Breast epithelium (tissue), 4 donors: Measurements from ENCODE around the gene ATF2. TPM values are rescaled to one million over a fixed set of nuclear protein-coding genes. Genes with fewer than 3 reads are reported as not detected.

Source experiments
- DNase-seq, 2 donors: peaks; one replicate each; pipeline ENCODE4 v3.0.0-alpha.2; 2019; ENCODE audit warnings: low spot score in 2 of 2
- H3K27ac ChIP-seq, 2 donors: fragments of 200-600 bp; sonication (generic) in 1 of 2; one replicate each; pipeline ENCODE4 v1.5.1; 2016 to 2019; ENCODE audit warnings: mild to moderate bottlenecking in 1 of 2
- H3K27me3 ChIP-seq, 2 donors: fragments of 200-600 bp; sonication (generic) in 1 of 2; one replicate each; pipeline versions ENCODE4 v1.5.1 to v1.6.0; 2017 to 2019; ENCODE audit warnings: control low read depth in 1 of 2, mild to moderate bottlenecking in 1 of 2
- H3K36me3 ChIP-seq: fragments of 200-600 bp; one replicate; pipeline ENCODE4 v1.5.1; 2019
- H3K4me1 ChIP-seq, 2 donors: fragments of 200-600 bp; sonication (generic); one replicate each; pipeline ENCODE4 v1.5.1; 2016 to 2019; ENCODE audit warnings: control low read depth in 1 of 2
- H3K4me3 ChIP-seq, 3 donors: fragments of 200-600 bp; sonication (generic); 1 replicate in 2 of 3; 2 replicates in 1 of 3; pipeline ENCODE4 v1.5.1; 2016 to 2019; ENCODE audit warnings: mild to moderate bottlenecking in 3 of 3, moderate library complexity in 2 of 3
- H3K9me3 ChIP-seq, 2 donors: fragments of 200-600 bp; sonication (generic) in 1 of 2; one replicate each; pipeline ENCODE4 v1.5.1; 2016 to 2019; ENCODE audit warnings: control low read depth in 1 of 2
- POLR2A ChIP-seq: fragments of 450-650 bp; IDR thresholded peaks from one replicate; pipeline ENCODE4 v1.6.1; 2016; ENCODE audit warnings: antibody characterized with exemption, mild to moderate bottlenecking, moderate library complexity
- POLR2AphosphoS5 ChIP-seq, 3 donors: sonication (generic); formaldehyde crosslinking; IDR thresholded peaks; one replicate each; pipeline ENCODE4 v1.6.1; 2017; ENCODE audit warnings: antibody characterized with exemption in 3 of 3
- intact Hi-C: fragments of 100-400 bp; cut with DNase I; formaldehyde crosslinking; loops from one replicate; pipeline ENCODE4 v1.15.1; 2023; ENCODE audit warnings: low total_unique reads
- total RNA-seq, 3 donors: library from RNA; depleted of rRNA; stranded (reverse); fragments of >200 nt; gene quantifications; one replicate each; pipeline ENCODE4 v1.1.0, GENCODE V29; 2016
- TF ChIP-seq, protein P1 (sequence below), 3 donors: fragments of 450-650 bp; IDR thresholded peaks; one replicate each; pipeline ENCODE4 v1.5.1; 2016 to 2017; ENCODE audit warnings: antibody characterized with exemption in 3 of 3, mild to moderate bottlenecking in 3 of 3, moderate library complexity in 3 of 3

The ATF2 gene
- total RNA-seq, 3 donors from 2014 or later: 57.0 to 71.7 (median 61.0) TPM

DNA sequence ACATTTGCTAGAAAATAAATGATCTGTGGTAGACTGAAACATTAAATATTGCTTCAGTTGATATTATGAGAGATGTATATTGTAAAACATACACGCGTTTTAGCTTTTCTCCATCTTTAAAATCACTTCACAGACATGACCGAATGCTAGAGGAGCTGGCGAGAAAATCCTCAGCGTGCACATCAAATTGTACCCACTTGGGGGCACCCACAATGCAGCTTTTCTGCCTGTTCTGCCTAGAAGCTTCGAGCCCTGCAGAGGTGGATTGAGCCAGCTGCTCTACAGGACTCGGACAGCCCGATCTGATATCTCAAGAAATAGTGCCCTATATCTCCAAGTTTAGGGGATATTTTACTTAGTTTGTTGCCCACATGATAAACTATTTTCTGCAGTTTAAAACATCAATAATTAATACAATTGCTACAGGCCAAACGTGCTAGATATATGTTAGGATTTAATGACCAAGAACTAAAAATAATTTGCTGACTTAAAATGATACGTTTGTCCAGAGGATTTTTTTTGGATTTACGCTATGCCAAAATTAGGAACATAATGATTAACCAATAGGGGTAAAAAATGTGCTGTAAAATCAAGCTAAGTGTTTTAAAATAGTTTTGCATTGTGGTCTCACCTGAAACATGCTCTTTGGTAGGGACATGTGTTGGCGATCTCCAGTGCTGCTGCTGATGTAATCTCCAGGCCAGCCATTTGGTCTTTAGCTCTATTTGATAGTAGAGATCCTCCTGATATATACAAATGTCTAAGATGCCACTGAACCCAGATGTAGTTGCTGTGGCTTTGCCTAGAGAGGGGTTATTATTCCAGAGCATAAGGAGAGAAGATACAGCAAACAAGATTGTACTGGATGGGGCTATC is 35.9 kb upstream of the ATF2 start:
- Histone ChIP-seq H3K27me3 (peaks cover 0 to 4% of the 10 kb centered on the region in 2 donors), H3K4me3 (no peak overlapping the region), H3K4me1 (no peaks in the 10 kb centered on the region), H3K27ac (no peak overlapping the region), H3K36me3 (no peaks in the 10 kb centered on the region), H3K9me3 (no peaks in the 10 kb centered on the region)
- intact Hi-C loops: no loop called here
- TF ChIP-seq, protein P1, sequence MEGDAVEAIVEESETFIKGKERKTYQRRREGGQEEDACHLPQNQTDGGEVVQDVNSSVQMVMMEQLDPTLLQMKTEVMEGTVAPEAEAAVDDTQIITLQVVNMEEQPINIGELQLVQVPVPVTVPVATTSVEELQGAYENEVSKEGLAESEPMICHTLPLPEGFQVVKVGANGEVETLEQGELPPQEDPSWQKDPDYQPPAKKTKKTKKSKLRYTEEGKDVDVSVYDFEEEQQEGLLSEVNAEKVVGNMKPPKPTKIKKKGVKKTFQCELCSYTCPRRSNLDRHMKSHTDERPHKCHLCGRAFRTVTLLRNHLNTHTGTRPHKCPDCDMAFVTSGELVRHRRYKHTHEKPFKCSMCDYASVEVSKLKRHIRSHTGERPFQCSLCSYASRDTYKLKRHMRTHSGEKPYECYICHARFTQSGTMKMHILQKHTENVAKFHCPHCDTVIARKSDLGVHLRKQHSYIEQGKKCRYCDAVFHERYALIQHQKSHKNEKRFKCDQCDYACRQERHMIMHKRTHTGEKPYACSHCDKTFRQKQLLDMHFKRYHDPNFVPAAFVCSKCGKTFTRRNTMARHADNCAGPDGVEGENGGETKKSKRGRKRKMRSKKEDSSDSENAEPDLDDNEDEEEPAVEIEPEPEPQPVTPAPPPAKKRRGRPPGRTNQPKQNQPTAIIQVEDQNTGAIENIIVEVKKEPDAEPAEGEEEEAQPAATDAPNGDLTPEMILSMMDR (IDR thresholded peaks at IDR 0.05): no peak
- no peak for TF ChIP-seq POLR2A
- no peak for DNase-seq

DNA sequence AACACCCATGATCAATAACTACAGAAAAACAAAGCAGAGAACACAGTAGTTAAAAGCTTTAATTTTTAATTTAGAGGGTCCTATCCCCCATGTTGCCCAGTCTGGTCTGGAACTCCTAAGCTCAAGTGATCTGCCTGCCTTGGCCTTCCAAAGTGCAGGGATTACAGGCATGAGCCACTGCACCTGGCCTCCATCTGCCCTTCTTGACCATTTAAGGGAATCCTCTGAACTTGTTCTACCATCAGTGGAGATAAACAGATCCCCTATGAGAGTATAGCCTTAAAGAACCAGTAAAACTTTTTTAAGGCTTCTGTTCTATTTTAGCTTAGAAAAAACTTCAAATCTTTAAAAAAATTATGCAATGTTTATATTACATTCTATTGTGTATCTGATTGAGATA is 27.0 kb upstream of the ATF2 start:
- no peak overlapping the region for H3K4me3 ChIP-seq
- TF ChIP-seq, protein P1 (IDR thresholded peaks at IDR 0.05): no peak
- TF ChIP-seq POLR2A (no peak), POLR2AphosphoS5 (IDR thresholded peaks at IDR 0.05) (no peak)
- DNase-seq: no peak
- H3K27ac ChIP-seq: no peak overlapping the region
- H3K9me3 ChIP-seq: no peaks in the 10 kb centered on the region
- no peaks in the 10 kb centered on the region for H3K36me3 ChIP-seq
- no peaks in the 10 kb centered on the region for H3K4me1 ChIP-seq
- no peaks in the 10 kb centered on the region for H3K27me3 ChIP-seq
- intact Hi-C loops: no loop called here

- Histone ChIP-seq H3K9me3 (no peaks in the 10 kb centered on the region), H3K4me1 (no peaks in the 10 kb centered on the region), H3K4me3 (no peak overlapping the region), H3K27me3 (no peaks in the 10 kb centered on the region), H3K36me3 (no peaks in the 10 kb centered on the region), H3K27ac (no peak overlapping the region)
- no peak for TF ChIP-seq POLR2A
- TF ChIP-seq, protein P1 (IDR thresholded peaks at IDR 0.05): no peak
- no peak for TF ChIP-seq POLR2AphosphoS5 (IDR thresholded peaks at IDR 0.05)
- intact Hi-C loops: no loop called here
- DNase-seq: no peak
Measured at GRCh38 chr2:175188761-175189160, 20.8 kb upstream of the ATF2 start.

GRCh38 chr2:175187378-175187777 is 19.4 kb upstream of the ATF2 start:
- Histone ChIP-seq H3K27me3 (no peaks in the 10 kb centered on the region), H3K27ac (no peak overlapping the region), H3K9me3 (no peaks in the 10 kb centered on the region), H3K36me3 (no peaks in the 10 kb centered on the region), H3K4me1 (no peaks in the 10 kb centered on the region), H3K4me3 (no peak overlapping the region)
- intact Hi-C loops: no loop called here
- TF ChIP-seq POLR2AphosphoS5 (IDR thresholded peaks at IDR 0.05) (no peak), POLR2A (no peak)
- TF ChIP-seq, protein P1 (IDR thresholded peaks at IDR 0.05): no peak
- DNase-seq: no peak

- H3K27ac ChIP-seq: no peak overlapping the region
- no peaks in the 10 kb centered on the region for H3K36me3 ChIP-seq
- no peak overlapping the region for H3K4me3 ChIP-seq
- H3K9me3 ChIP-seq: no peaks in the 10 kb centered on the region
- no peaks in the 10 kb centered on the region for H3K27me3 ChIP-seq
- TF ChIP-seq, protein P1 (IDR thresholded peaks at IDR 0.05): no peak
- TF ChIP-seq POLR2A: no peak
- no peak for TF ChIP-seq POLR2AphosphoS5 (IDR thresholded peaks at IDR 0.05)
- no peak for DNase-seq
- peaks cover 0 to 7% of the 10 kb centered on the region in 2 donors for H3K4me1 ChIP-seq
- intact Hi-C loops: no loop called here
Measured at GRCh38 chr2:175183674-175184073, 15.7 kb upstream of the ATF2 start.
